ENCODE data around the gene HDAC4. TPM values are rescaled to one million over a fixed set of nuclear protein-coding genes. Genes with fewer than 3 reads are reported as not detected.

The HDAC4 gene
- total RNA-seq, 1 experiment from 2014 or later = 40.1 TPM

- in situ Hi-C loops (cut with HindIII; ENCODE audit: low pct_unique_long_range_greater_than_20kb, low sequenced_read_pairs) = no loop called here
- Histone ChIP-seq H3K4me3 (ENCODE audit: low read depth in 2 of 2, low read length in 2 of 2) (no peak overlapping the region), H3K4me1 (ENCODE audit: control insufficient read depth, insufficient read depth, low read length) (peaks cover 5% of the 10 kb centered on the region), H3K27ac (ENCODE audit: low read length) (no peak overlapping the region), H3K27me3 (ENCODE audit: control insufficient read depth, insufficient read depth, low read length) (peaks cover 3% of the 10 kb centered on the region), H3K9me3 (ENCODE audit: control insufficient read depth, insufficient read depth, low read depth, low read length) (no peaks in the 10 kb centered on the region), H3K36me3 (ENCODE audit: control insufficient read depth, insufficient read depth, low read length) (no peaks in the 10 kb centered on the region)
- no peak for DNase-seq (ENCODE audit: low read depth, low spot score)
- intact Hi-C loops (cut with micrococcal nuclease; ENCODE audit: unreplicated experiment) = loop anchor here (10.0 kb wide), 1 partner anchor 67 kb away; no protein-coding TSS in a partner anchor
- ChIA-PET CTCF (no interaction called here), POLR2A (no interaction called here)
- no TSS peak for BruUV-seq (replicated peaks)
- TF ChIP-seq, protein P1, sequence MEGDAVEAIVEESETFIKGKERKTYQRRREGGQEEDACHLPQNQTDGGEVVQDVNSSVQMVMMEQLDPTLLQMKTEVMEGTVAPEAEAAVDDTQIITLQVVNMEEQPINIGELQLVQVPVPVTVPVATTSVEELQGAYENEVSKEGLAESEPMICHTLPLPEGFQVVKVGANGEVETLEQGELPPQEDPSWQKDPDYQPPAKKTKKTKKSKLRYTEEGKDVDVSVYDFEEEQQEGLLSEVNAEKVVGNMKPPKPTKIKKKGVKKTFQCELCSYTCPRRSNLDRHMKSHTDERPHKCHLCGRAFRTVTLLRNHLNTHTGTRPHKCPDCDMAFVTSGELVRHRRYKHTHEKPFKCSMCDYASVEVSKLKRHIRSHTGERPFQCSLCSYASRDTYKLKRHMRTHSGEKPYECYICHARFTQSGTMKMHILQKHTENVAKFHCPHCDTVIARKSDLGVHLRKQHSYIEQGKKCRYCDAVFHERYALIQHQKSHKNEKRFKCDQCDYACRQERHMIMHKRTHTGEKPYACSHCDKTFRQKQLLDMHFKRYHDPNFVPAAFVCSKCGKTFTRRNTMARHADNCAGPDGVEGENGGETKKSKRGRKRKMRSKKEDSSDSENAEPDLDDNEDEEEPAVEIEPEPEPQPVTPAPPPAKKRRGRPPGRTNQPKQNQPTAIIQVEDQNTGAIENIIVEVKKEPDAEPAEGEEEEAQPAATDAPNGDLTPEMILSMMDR (IDR thresholded peaks at IDR 0.05) = no peak
- no peak for TF ChIP-seq TCF7L2 (IDR thresholded peaks at IDR 0.05; ENCODE audit: low read depth, low read length)
- TF ChIP-seq, protein P2, sequence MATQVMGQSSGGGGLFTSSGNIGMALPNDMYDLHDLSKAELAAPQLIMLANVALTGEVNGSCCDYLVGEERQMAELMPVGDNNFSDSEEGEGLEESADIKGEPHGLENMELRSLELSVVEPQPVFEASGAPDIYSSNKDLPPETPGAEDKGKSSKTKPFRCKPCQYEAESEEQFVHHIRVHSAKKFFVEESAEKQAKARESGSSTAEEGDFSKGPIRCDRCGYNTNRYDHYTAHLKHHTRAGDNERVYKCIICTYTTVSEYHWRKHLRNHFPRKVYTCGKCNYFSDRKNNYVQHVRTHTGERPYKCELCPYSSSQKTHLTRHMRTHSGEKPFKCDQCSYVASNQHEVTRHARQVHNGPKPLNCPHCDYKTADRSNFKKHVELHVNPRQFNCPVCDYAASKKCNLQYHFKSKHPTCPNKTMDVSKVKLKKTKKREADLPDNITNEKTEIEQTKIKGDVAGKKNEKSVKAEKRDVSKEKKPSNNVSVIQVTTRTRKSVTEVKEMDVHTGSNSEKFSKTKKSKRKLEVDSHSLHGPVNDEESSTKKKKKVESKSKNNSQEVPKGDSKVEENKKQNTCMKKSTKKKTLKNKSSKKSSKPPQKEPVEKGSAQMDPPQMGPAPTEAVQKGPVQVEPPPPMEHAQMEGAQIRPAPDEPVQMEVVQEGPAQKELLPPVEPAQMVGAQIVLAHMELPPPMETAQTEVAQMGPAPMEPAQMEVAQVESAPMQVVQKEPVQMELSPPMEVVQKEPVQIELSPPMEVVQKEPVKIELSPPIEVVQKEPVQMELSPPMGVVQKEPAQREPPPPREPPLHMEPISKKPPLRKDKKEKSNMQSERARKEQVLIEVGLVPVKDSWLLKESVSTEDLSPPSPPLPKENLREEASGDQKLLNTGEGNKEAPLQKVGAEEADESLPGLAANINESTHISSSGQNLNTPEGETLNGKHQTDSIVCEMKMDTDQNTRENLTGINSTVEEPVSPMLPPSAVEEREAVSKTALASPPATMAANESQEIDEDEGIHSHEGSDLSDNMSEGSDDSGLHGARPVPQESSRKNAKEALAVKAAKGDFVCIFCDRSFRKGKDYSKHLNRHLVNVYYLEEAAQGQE (IDR thresholded peaks at IDR 0.05; ENCODE audit: insufficient read depth in 1 of 2, low read depth in 2 of 2, low read length in 1 of 2) = no peak
- TF ChIP-seq POLR2AphosphoS5 (IDR thresholded peaks at IDR 0.05; ENCODE audit: low read depth, low read length) = no peak
- TF ChIP-seq SIN3A (IDR thresholded peaks at IDR 0.05; ENCODE audit: borderline replicate concordance, insufficient read depth, low read depth, low read length) = no peak
- no peak for ATAC-seq
Observed at GRCh38 chr2:239037559-239037910, 363.3 kb downstream of the HDAC4 start.

DNA sequence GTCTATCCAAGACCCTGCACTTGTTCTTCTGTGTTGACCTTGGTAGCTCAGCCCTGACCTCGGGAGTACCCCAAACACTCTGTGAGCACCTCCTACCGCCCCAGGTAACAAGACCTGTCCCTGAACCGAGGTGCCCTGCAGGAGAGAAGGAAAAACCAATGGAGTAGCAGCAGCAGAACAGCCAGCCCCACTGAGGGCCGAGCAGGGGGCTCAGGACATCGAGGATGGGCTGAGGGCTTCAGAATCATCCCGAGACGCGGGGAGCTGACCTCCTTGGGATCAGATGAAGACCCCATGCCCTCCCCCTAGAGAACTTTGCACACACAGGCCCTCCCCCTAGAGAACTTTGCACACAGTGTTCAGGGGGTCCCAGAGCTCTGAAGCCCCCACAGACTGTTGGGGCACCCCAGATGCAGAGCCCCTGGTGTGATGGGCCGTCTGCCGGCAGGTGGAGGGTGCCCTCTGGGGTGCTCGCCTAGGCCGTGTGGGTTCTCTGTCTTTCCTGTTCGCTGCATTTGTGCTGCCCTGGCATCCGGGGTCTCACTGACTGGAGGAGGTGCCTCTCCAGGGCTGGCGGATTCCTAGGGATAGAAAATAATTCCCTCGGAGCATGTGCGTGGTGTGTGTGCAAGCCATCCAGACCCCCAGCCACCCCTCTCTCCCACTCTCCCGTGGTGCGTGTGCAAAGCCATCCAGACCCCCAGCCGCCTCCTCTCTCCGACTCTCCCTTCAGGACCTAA lies 363.8 kb downstream of the HDAC4 start:
- intact Hi-C loops (cut with micrococcal nuclease; ENCODE audit: unreplicated experiment) (loop anchor here (10.0 kb wide), 1 partner anchor 68 kb away; no protein-coding TSS in a partner anchor), in situ Hi-C loops (cut with HindIII; ENCODE audit: low pct_unique_long_range_greater_than_20kb, low sequenced_read_pairs) (no loop called here)
- H3K36me3 ChIP-seq (ENCODE audit: control insufficient read depth, insufficient read depth, low read length) = no peaks in the 10 kb centered on the region
- no peak for TF ChIP-seq TCF7L2 (IDR thresholded peaks at IDR 0.05; ENCODE audit: low read depth, low read length)
- TF ChIP-seq, protein P2 (IDR thresholded peaks at IDR 0.05; ENCODE audit: insufficient read depth in 1 of 2, low read depth in 2 of 2, low read length in 1 of 2) = no peak
- no peak for TF ChIP-seq POLR2AphosphoS5 (IDR thresholded peaks at IDR 0.05; ENCODE audit: low read depth, low read length)
- TF ChIP-seq, protein P1 (IDR thresholded peaks at IDR 0.05) = no peak
- no peak for TF ChIP-seq SIN3A (IDR thresholded peaks at IDR 0.05; ENCODE audit: borderline replicate concordance, insufficient read depth, low read depth, low read length)
- no TSS peak for BruUV-seq (replicated peaks)
- ATAC-seq (no peak), DNase-seq (ENCODE audit: low read depth, low spot score) (no peak)
- H3K4me1 ChIP-seq (ENCODE audit: control insufficient read depth, insufficient read depth, low read length) = peaks cover 5% of the 10 kb centered on the region
- H3K9me3 ChIP-seq (ENCODE audit: control insufficient read depth, insufficient read depth, low read depth, low read length) = no peaks in the 10 kb centered on the region
- peaks cover 6% of the 10 kb centered on the region for H3K27me3 ChIP-seq (ENCODE audit: control insufficient read depth, insufficient read depth, low read length)
- no peak overlapping the region for H3K27ac ChIP-seq (ENCODE audit: low read length)
- H3K4me3 ChIP-seq (ENCODE audit: low read depth in 2 of 2, low read length in 2 of 2) = no peak overlapping the region
- CTCF ChIA-PET = no interaction called here
- POLR2A ChIA-PET = no interaction called here
